Neutrophil (primary cell): ENCODE measurements around the gene LHX8.

Source experiments
- H3K27ac ChIP-seq: fragments of 200-600 bp; sonication (generic); 2 replicates; pipeline ENCODE4 v1.5.1; 2016; ENCODE audit warnings: mild to moderate bottlenecking, moderate library complexity
- H3K27me3 ChIP-seq: fragments of 200-600 bp; sonication (generic); 2 replicates; pipeline ENCODE4 v1.6.0; 2016; ENCODE audit warnings: mild to moderate bottlenecking
- H3K36me3 ChIP-seq: fragments of 200-600 bp; sonication (generic); 2 replicates; pipeline ENCODE4 v1.5.1; 2017
- H3K4me1 ChIP-seq, 2 experiments: fragments of 200-600 bp in 1 of 2; sonication (generic) in 1 of 2; 1 replicate in 1 of 2; 2 replicates in 1 of 2; pipeline versions ENCODE4 v1.5.1 to v1.6.1; 2013 to 2016; ENCODE audit warnings: low read depth in 1 of 2, low read length in 1 of 2, mild to moderate bottlenecking in 1 of 2, moderate library complexity in 1 of 2; ENCODE audit not compliant: control insufficient read depth in 1 of 2, insufficient read depth in 1 of 2
- H3K4me3 ChIP-seq, 2 experiments: fragments of 200-600 bp in 1 of 2; sonication (generic) in 1 of 2; 1 replicate in 1 of 2; 2 replicates in 1 of 2; pipeline ENCODE4 v1.5.1; 2013 to 2016; ENCODE audit warnings: low read depth in 1 of 2, low read length in 1 of 2, mild to moderate bottlenecking in 1 of 2, moderate library complexity in 1 of 2
- H3K9me3 ChIP-seq: fragments of 200-600 bp; sonication (generic); 2 replicates; pipeline ENCODE4 v1.5.1; 2016
- CTCF ChIP-seq: fragments of 200-600 bp; sonication (generic); IDR thresholded peaks from 2 replicates; pipeline ENCODE4 v1.5.1; 2016; ENCODE audit warnings: antibody characterized with exemption

The LHX8 gene

GRCh38 chr1:75159154-75159553 lies 25.0 kb downstream of the LHX8 start:
- H3K4me3 ChIP-seq: no peak overlapping the region
- H3K4me1 ChIP-seq: no peaks in the 10 kb centered on the region
- H3K27ac ChIP-seq: no peak overlapping the region
- H3K27me3 ChIP-seq: no peaks in the 10 kb centered on the region
- no peaks in the 10 kb centered on the region for H3K36me3 ChIP-seq
- no peak for TF ChIP-seq CTCF
- no peaks in the 10 kb centered on the region for H3K9me3 ChIP-seq

DNA sequence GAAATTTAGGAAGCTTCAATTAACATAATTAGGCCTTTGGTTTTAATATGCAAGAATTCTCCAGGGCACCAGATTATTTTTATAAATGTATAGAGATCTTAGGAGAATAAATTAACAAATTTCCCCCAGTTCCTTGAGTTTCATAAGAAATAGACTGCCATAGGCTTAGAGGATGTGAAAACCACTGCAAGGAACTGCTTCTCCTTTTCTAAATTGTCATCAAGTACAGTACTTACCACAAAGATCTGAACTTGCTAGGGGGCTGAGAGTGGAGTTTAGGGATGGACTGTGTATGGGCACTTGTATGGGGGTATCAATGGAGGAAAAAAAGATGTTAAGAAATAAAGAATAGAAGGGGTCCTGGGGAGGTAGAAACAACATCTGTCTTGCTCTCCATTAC lies 31.1 kb downstream of the LHX8 start:
- H3K9me3 ChIP-seq: no peaks in the 10 kb centered on the region
- H3K4me1 ChIP-seq: no peaks in the 10 kb centered on the region
- no peaks in the 10 kb centered on the region for H3K36me3 ChIP-seq
- no peak for TF ChIP-seq CTCF
- H3K4me3 ChIP-seq: no peak overlapping the region
- no peaks in the 10 kb centered on the region for H3K27me3 ChIP-seq
- no peak overlapping the region for H3K27ac ChIP-seq

DNA sequence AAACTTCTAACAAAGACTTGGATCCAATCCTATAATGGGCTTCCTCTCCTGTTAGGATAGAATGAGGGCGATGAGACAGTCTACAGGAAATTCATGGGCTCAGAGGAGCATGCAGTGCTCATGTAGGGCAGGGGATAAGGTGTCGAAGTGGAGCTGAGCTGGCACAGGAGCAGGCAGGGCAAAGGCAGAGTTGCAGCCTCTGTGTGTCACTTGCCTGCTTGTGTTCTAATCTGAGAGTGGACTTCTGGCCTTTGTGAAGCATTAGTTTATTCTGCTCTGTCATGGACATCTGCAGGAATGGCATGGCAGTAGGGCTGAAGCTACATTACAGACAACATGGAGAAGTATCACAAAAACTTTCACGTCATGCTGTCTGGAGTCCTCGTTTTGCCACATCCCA lies 32.6 kb downstream of the LHX8 start:
- Histone ChIP-seq H3K4me3 (no peak overlapping the region), H3K27ac (no peak overlapping the region), H3K36me3 (no peaks in the 10 kb centered on the region), H3K9me3 (no peaks in the 10 kb centered on the region), H3K4me1 (no peaks in the 10 kb centered on the region), H3K27me3 (no peaks in the 10 kb centered on the region)
- TF ChIP-seq CTCF: no peak

DNA sequence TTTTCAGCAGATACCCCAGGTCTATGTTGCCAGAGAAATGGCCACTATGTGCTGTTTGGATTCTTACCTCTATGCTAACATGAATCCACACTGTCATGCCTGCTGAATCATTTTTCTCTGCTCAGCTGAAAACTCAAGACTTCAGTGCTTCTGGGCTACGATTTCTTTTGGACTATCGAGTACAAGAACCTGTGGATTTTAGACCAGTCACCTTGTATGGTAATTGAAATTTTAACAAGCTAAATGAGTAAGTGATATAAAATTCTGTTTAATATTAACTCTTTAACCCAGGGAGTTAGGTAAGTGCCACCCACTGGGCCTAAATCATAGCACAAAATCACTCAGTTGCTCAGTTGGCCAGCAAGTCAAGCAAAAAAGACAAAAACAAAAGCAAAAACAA lies 35.8 kb downstream of the LHX8 start:
- Histone ChIP-seq H3K36me3 (no peaks in the 10 kb centered on the region), H3K27ac (no peak overlapping the region), H3K9me3 (no peaks in the 10 kb centered on the region), H3K4me3 (no peak overlapping the region), H3K4me1 (no peaks in the 10 kb centered on the region), H3K27me3 (no peaks in the 10 kb centered on the region)
- no peak for TF ChIP-seq CTCF

DNA sequence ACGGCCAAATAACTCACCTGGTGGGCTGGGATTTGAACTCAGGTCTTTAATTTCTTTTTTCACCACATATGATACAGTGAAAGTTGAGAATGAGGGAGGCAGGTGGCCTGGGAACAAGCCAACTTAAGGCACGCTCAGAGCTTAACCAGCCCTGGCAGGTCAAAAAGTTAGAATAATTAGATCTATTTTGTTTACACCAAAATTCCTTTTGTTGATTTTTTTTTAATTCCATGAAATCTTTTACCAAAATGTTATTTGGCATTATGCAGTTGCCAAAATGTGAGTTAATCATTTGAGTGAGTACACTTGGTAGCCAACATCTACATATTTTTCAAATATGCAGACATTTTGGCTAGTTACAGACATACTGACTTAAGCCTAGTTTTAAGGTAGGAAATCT lies 36.8 kb downstream of the LHX8 start:
- no peaks in the 10 kb centered on the region for H3K27me3 ChIP-seq
- no peak overlapping the region for H3K4me3 ChIP-seq
- no peak overlapping the region for H3K27ac ChIP-seq
- no peaks in the 10 kb centered on the region for H3K36me3 ChIP-seq
- H3K9me3 ChIP-seq: no peaks in the 10 kb centered on the region
- H3K4me1 ChIP-seq: no peaks in the 10 kb centered on the region
- no peak for TF ChIP-seq CTCF

DNA sequence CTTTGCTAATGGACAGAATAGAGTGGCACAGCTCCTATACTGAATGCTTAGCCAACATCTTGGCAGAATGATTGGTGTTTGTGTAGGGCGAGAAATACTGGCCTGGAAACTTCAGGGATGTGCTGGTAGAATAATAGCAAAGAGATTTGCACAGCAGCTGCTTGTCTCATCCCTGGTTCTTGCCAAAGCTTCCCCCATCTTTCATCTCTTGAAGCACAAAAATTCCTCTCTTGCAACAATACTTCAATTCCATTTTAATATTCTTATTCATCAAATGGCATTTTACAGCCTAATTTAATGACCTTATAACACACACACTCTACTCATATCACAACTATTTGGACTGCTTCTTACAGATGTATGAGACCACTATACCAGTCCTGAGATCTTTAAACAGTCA lies 37.7 kb downstream of the LHX8 start:
- no peaks in the 10 kb centered on the region for H3K9me3 ChIP-seq
- no peaks in the 10 kb centered on the region for H3K27me3 ChIP-seq
- no peak overlapping the region for H3K4me3 ChIP-seq

More for the DNA sequence above, 37.7 kb downstream of the LHX8 start:
- no peaks in the 10 kb centered on the region for H3K36me3 ChIP-seq
- no peaks in the 10 kb centered on the region for H3K4me1 ChIP-seq
- TF ChIP-seq CTCF: no peak
- H3K27ac ChIP-seq: no peak overlapping the region
